Adrenal gland (tissue), 12 donors: Measurements from ENCODE around the gene C1orf52. TPM values are rescaled to one million over a fixed set of nuclear protein-coding genes. Genes with fewer than 3 reads are reported as not detected.
"Not testable (repeated sequence)": the region's sequence is repeated elsewhere in the genome, so short reads cannot be mapped to it uniquely, and the experiment has no call there.

Experiments
- DNase-seq, 7 donors: peaks; one replicate each; pipeline ENCODE4 v3.0.0-alpha.2; 2019 to 2020
- H3K27ac ChIP-seq, 5 donors: fragments of 200-600 bp; sonication (generic) in 4 of 5; 1 replicate in 3 of 5; 2 replicates in 2 of 5; pipeline versions ENCODE4 v1.5.1 to v1.8.0; 2016 to 2020; ENCODE audit warnings: mild to moderate bottlenecking in 1 of 5
- H3K27me3 ChIP-seq: fragments of 200-600 bp; 2 replicates; pipeline ENCODE4 v1.8.0; 2021
- H3K36me3 ChIP-seq, 2 donors: fragments of 200-600 bp; replicated peaks in 1 of 2; 1 replicate in 1 of 2; 2 replicates in 1 of 2; pipeline versions ENCODE4 v1.5.1 to v1.8.0; 2018 to 2022
- H3K4me1 ChIP-seq, 2 donors: fragments of 200-600 bp; replicated peaks in 1 of 2; 1 replicate in 1 of 2; 2 replicates in 1 of 2; pipeline versions ENCODE4 v1.5.1 to v1.8.0; 2018 to 2021
- H3K4me3 ChIP-seq, 4 donors: fragments of 200-600 bp; sonication (generic) in 3 of 4; one replicate each; pipeline ENCODE4 v1.5.1; 2016 to 2018
- H3K9me3 ChIP-seq, 3 donors: fragments of 200-600 bp; sonication (generic) in 1 of 3; replicated peaks in 1 of 3; 1 replicate in 2 of 3; 2 replicates in 1 of 3; pipeline versions ENCODE4 v1.5.1 to v1.8.0; 2016 to 2021
- POLR2A ChIP-seq, 2 donors: fragments of 450-650 bp; IDR thresholded peaks; one replicate each; pipeline ENCODE4 v1.6.1; 2017; ENCODE audit warnings: antibody characterized with exemption in 2 of 2, mild to moderate bottlenecking in 2 of 2, moderate library complexity in 1 of 2
- WGBS, 4 donors: extraction: QIAGEN DNeasy Blood & Tissue Kit in 2 of 4; methylation state at CpG; one replicate each; pipeline versions ENCODE4 v1.1.5 to v1.1.7; 2013 to 2017; 5-methylcytosine and 5-hydroxymethylcytosine counted together
- intact Hi-C, 2 donors: fragments of 100-400 bp; cut with DNase I; formaldehyde crosslinking; loops; one replicate each; pipeline versions ENCODE4 v1.14.1 to v1.15.0; 2022 to 2023
- polyA plus RNA-seq, 3 donors: library from polyadenylated mRNA; stranded (reverse); fragments of 200-250 nt in 2 of 3; fragments of 350-450 nt in 1 of 3; fragmentation: Illumina TruSeq in 1 of 3; extraction: RNeasy Lipid Tissue Mini Kit (QIAGEN cat#74804) in 1 of 3; gene quantifications; one replicate each; pipeline ENCODE4 v1.2.3, GENCODE V29; 2013 to 2014
- total RNA-seq, 9 donors: library from RNA; depleted of rRNA in 4 of 9; stranded (reverse); fragments of >200 nt in 4 of 9; fragments of 120-200 nt in 1 of 9; fragmentation: NEBNext Ultra II Directional in 1 of 9; extraction: Animal tissue kit (Norgen Biotek cat#: 25700) in 1 of 9; gene quantifications; one replicate each; pipeline versions ENCODE4 v1.1.0 to v1.2.4, GENCODE V29; 2013 to 2023
- TF ChIP-seq, protein P1 (sequence below), 6 experiments: fragments of 450-650 bp in 4 of 6; fragments of 200-600 bp in 2 of 6; sonication (generic) in 1 of 6; IDR thresholded peaks; 1 replicate in 5 of 6; 2 replicates in 1 of 6; pipeline versions ENCODE4 v1.5.1 to v1.8.0; 2016 to 2021; ENCODE audit warnings: antibody characterized with exemption in 6 of 6, mild to moderate bottlenecking in 2 of 6, moderate library complexity in 1 of 6
- donor health status: healthy with polysubstance abuse.
- donor health status: Bipolar disorder and iron deficiency.
- donor health status: DM: yes; HTN: yes; CAD: no.
- donor health status: DM: no; HTN: no; CAD: no.
- donor health status: DM: no; HTN: no; CAD: no.
- donor health status: DM: yes; HTN: yes; CAD: no.

Gene C1orf52
- total and polyA plus RNA-seq, 12 donors, result 6.5 to 29.1 (median 18.1) TPM

DNA sequence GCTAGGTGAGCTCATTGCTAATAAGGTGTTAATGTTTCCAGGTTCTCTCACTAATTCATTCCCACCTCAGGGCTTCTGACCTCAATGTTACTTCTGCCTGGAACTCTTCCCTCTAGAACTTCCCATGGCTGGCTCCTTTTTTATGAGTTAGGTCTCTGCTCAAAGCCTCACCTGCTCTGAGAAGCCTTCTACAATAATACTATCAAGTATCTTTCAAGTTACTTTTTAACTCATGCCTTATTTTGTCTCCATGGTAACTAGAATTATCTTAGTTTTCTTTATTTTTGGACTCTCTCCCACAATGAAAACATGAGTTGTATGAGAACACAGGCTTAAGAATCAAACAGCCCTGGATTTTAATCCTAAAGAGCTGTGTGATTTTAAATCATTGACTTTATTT lies 3.5 kb upstream of the C1orf52 start:
- H3K36me3 ChIP-seq, result peaks cover 0 to 20% of the 10 kb centered on the region in 2 donors
- H3K4me1 ChIP-seq, result peaks cover 7 to 8% of the 10 kb centered on the region in 2 donors
- intact Hi-C loops, result no loop called here
- no peak overlapping the region for H3K4me3 ChIP-seq
- TF ChIP-seq, protein P1, sequence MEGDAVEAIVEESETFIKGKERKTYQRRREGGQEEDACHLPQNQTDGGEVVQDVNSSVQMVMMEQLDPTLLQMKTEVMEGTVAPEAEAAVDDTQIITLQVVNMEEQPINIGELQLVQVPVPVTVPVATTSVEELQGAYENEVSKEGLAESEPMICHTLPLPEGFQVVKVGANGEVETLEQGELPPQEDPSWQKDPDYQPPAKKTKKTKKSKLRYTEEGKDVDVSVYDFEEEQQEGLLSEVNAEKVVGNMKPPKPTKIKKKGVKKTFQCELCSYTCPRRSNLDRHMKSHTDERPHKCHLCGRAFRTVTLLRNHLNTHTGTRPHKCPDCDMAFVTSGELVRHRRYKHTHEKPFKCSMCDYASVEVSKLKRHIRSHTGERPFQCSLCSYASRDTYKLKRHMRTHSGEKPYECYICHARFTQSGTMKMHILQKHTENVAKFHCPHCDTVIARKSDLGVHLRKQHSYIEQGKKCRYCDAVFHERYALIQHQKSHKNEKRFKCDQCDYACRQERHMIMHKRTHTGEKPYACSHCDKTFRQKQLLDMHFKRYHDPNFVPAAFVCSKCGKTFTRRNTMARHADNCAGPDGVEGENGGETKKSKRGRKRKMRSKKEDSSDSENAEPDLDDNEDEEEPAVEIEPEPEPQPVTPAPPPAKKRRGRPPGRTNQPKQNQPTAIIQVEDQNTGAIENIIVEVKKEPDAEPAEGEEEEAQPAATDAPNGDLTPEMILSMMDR (IDR thresholded peaks at IDR 0.05), result no peak
- no peak for TF ChIP-seq POLR2A (IDR thresholded peaks at IDR 0.05)
- no peak overlapping the region for H3K27ac ChIP-seq
- H3K9me3 ChIP-seq, result no peaks in the 10 kb centered on the region
- no peaks in the 10 kb centered on the region for H3K27me3 ChIP-seq
- DNase-seq, result no peak

DNA sequence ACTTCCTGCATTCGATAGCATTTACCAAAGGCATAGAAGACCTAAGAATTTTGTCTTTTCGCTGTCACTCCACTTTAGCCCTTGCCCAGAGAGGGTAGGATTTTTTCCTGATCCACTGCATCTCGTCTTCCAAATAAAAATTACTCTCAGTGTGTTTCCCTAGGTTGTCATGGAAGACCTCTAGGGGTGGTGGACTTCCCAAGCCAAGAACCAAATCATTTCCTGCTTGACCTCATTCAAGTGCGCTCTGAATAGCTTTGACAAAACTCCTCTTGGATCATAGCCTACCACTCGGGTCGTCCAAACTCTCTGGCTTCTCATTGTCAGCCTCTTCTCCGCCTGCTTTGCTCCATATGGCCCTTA lies 431 bp upstream of the C1orf52 start:
- TF ChIP-seq, protein P1 (IDR thresholded peaks at IDR 0.05), result peak in 3 of 6 experiments; percentile 29 to 57 (median 44)
- no peak for TF ChIP-seq POLR2A (IDR thresholded peaks at IDR 0.05)
- H3K27me3 ChIP-seq, result no peaks in the 10 kb centered on the region
- peaks cover 17 to 33% of the 10 kb centered on the region in 2 donors for H3K4me1 ChIP-seq
- H3K9me3 ChIP-seq, result no peaks in the 10 kb centered on the region
- H3K4me3 ChIP-seq, result peak overlapping the region in 2 of 4 donors; percentile 66 to 87
- intact Hi-C loops, result loop anchor here in 1 of 2 donors (5.0 to 10.0 kb wide), 3 partner anchors 58 to 318 kb away; partner anchors contain the start of gene SYDE2
- DNase-seq, result peak in 4 of 7 donors; percentile 20 to 63 (median 40)
- WGBS, 4 donors, result 19 to 26% (median 23%) methylated on average over 7 of the region's 7 CpGs
- H3K27ac ChIP-seq, result peak overlapping the region in 3 of 5 donors; percentile 34 to 89 (median 79)
- peaks cover 0 to 19% of the 10 kb centered on the region in 2 donors for H3K36me3 ChIP-seq

DNA sequence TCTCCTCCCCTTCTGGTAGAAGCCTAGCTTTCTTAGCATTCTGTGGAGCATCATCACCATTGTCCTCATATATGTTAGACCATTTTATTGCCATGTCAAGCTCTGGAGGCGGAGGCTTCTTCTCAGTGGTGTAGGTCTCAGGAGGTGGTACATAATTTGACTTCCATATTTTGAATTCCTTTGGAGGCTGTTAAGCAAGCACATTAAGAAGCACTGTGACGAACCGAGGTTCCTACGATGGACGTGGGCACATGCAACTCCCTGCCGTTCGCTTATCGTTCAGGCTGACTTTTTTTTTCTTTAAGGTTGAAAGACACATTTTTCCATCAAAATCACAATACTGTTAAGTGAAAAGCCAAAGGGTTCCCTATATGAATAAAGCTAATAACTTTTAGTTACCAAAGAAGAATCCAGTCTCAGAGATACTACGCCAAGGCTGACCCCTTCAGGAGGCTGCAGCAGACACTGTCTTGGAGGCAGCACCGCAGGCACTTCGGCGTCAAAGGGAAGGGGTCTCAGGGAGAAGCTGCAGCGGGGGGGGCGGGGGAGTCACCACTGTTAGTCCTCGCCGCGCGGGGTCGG lies 835 bp downstream of the C1orf52 start:
- no peak for TF ChIP-seq POLR2A (IDR thresholded peaks at IDR 0.05)
- TF ChIP-seq, protein P1 (IDR thresholded peaks at IDR 0.05), result no peak
- DNase-seq, result peak in 1 of 7 donors; percentile 26
- H3K4me1 ChIP-seq, result peaks cover 17 to 33% of the 10 kb centered on the region in 2 donors
- H3K27ac ChIP-seq, result peak overlapping the region in 3 of 5 donors; percentile 34 to 89 (median 71)
- no peaks in the 10 kb centered on the region for H3K9me3 ChIP-seq
- intact Hi-C loops, result loop anchor here in 1 of 2 donors (5.0 to 10.0 kb wide), 3 partner anchors 56 to 316 kb away; partner anchors contain the start of gene SYDE2
- H3K36me3 ChIP-seq, result peaks cover 0 to 19% of the 10 kb centered on the region in 2 donors
- H3K27me3 ChIP-seq, result no peaks in the 10 kb centered on the region
- peak overlapping the region; percentile 34 to 87 (median 74) for H3K4me3 ChIP-seq
- 3 to 16% (median 6%) methylated on average over 8 to 19 of the region's 19 CpGs for WGBS, 4 donors

DNA sequence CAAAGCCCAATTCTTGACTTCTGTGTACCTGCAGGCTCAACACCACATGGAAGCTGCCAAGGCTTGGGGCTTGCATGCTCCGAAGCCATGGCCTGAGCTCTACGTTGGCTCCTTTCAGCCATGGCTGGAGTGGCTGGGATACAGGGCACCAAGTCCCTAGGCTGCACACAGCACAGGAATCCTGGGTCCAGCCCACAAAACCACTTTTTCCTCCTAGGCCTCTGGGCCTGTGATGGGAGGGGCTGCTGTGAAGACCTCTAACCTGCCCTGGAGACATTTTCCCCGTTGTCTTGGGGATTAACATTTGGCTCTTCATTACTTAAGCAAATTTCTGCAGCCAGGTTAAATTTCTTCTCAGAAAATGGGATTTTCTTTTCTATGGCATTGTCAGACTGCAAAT lies 10.4 kb downstream of the C1orf52 start:
- not testable (repeated sequence) for H3K4me1 ChIP-seq, H3K9me3 ChIP-seq, H3K4me3 ChIP-seq, H3K27me3 ChIP-seq, H3K27ac ChIP-seq, DNase-seq
- intact Hi-C loops, result loop anchor here in 1 of 2 donors (5.0 kb wide), 1 partner anchor 312 kb away; no protein-coding TSS in a partner anchor
- H3K36me3 ChIP-seq, result peaks cover 0 to 10% of the 10 kb centered on the region in 2 donors
- WGBS, 4 donors, result 82 to 96% (median 94%) methylated on average over 2 to 3 of the region's 3 CpGs

DNA sequence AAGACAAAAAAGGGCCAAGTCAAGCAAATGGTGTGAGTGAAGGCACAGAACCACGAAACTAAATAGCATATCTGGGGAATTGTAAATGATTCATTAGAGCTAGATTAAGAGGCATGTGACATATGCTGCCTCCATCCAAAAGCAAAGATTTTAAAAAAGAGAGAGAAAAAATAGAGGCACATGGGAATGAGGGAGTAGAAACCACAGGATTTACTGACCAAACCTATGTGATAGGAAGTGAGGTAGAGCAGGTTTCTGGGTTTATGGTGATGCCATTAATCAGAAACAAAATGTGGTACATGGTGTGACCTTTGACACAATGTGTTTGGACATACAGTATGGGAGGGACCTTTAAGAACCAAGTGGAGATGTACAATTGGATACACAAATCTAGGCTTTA lies 13.6 kb downstream of the C1orf52 start:
- no peaks in the 10 kb centered on the region for H3K27me3 ChIP-seq
- DNase-seq, result no peak
- TF ChIP-seq, protein P1 (IDR thresholded peaks at IDR 0.05), result no peak
- H3K36me3 ChIP-seq, result no peaks in the 10 kb centered on the region
- no peaks in the 10 kb centered on the region for H3K9me3 ChIP-seq
- intact Hi-C loops, result loop anchor here in 1 of 2 donors (5.0 kb wide), 1 partner anchor 309 kb away; no protein-coding TSS in a partner anchor
- WGBS, 4 donors, result 84 to 98% (median 90%) methylated on average over 1 of the region's 1 CpG
- H3K27ac ChIP-seq, result no peak overlapping the region
- H3K4me1 ChIP-seq, result peaks cover 0 to 3% of the 10 kb centered on the region in 2 donors
- no peak overlapping the region for H3K4me3 ChIP-seq
